PC-3 (cell line): ENCODE results near the gene WDR53.

Source experiments
- CTCF ChIP-seq: fragments of 300-600 bp; sonication (generic); conservative IDR thresholded peaks from 2 replicates; pipeline ENCODE4 v1.5.1; 2017; ENCODE audit warnings: antibody characterized with exemption, low read depth, mild to moderate bottlenecking, low read length
- EZH2 ChIP-seq: fragments of 300-600 bp; sonication (generic); IDR thresholded peaks from one replicate; pipeline ENCODE4 v1.6.1; 2017; ENCODE audit warnings: antibody characterized with exemption, mild to moderate bottlenecking, low read length; ENCODE audit not compliant: unreplicated experiment
- EZH2phosphoT487 ChIP-seq: fragments of 300-600 bp; sonication (generic); IDR thresholded peaks from 2 replicates; pipeline ENCODE4 v1.6.1; 2018; ENCODE audit warnings: mild to moderate bottlenecking, antibody characterized with exemption, low read length, borderline replicate concordance

- no peak for TF ChIP-seq CTCF
- no peak for TF ChIP-seq EZH2
- TF ChIP-seq EZH2phosphoT487, result no peak
These were observed 50.4 kb downstream of the WDR53 start for GRCh38 chr3:196517919-196518318.
